ENCODE measurements around the gene MED31.

Gene MED31

GRCh38 chr17:6623941-6624340, 27.5 kb downstream of the MED31 start:
- no peak for TF ChIP-seq CTCF (IDR thresholded peaks at IDR 0.05; ENCODE audit: low read length, missing control alignments)
- DNase-seq (ENCODE audit: low read depth), result no peak
- no peak overlapping the region for H3K4me3 ChIP-seq (replicated peaks; ENCODE audit: low read depth, low read length)

- H3K4me3 ChIP-seq (replicated peaks; ENCODE audit: low read depth, low read length), result no peak overlapping the region
- no peak for TF ChIP-seq CTCF (IDR thresholded peaks at IDR 0.05; ENCODE audit: low read length, missing control alignments)
- no peak for DNase-seq (ENCODE audit: low read depth)
These were observed 40.2 kb downstream of the MED31 start for GRCh38 chr17:6611231-6611630.

GRCh38 chr17:6610011-6610410, 41.4 kb downstream of the MED31 start:
- no peak for DNase-seq (ENCODE audit: low read depth)
- H3K4me3 ChIP-seq (replicated peaks; ENCODE audit: low read depth, low read length), result no peak overlapping the region
- no peak for TF ChIP-seq CTCF (IDR thresholded peaks at IDR 0.05; ENCODE audit: low read length, missing control alignments)

GRCh38 chr17:6608321-6608720, 43.1 kb downstream of the MED31 start:
- H3K4me3 ChIP-seq (replicated peaks; ENCODE audit: low read depth, low read length), result no peak overlapping the region
- DNase-seq (ENCODE audit: low read depth), result no peak
- TF ChIP-seq CTCF (IDR thresholded peaks at IDR 0.05; ENCODE audit: low read length, missing control alignments), result no peak

GRCh38 chr17:6605142-6605541, 46.3 kb downstream of the MED31 start:
- no peak overlapping the region for H3K4me3 ChIP-seq (replicated peaks; ENCODE audit: low read depth, low read length)
- DNase-seq (ENCODE audit: low read depth), result no peak

GRCh38 chr17:6603744-6604325, 47.6 kb downstream of the MED31 start:
- no peak for TF ChIP-seq CTCF (IDR thresholded peaks at IDR 0.05; ENCODE audit: low read length, missing control alignments)
- DNase-seq (ENCODE audit: low read depth), result peak; percentile 22
- H3K4me3 ChIP-seq (replicated peaks; ENCODE audit: low read depth, low read length), result no peak overlapping the region

More at GRCh38 chr17:6605142-6605541, 46.3 kb downstream of the MED31 start:
- no peak for TF ChIP-seq CTCF (IDR thresholded peaks at IDR 0.05; ENCODE audit: low read length, missing control alignments)

GRCh38 chr17:6602141-6602540, 49.3 kb downstream of the MED31 start:
- TF ChIP-seq CTCF (IDR thresholded peaks at IDR 0.05; ENCODE audit: low read length, missing control alignments), result no peak
- no peak overlapping the region for H3K4me3 ChIP-seq (replicated peaks; ENCODE audit: low read depth, low read length)
- DNase-seq (ENCODE audit: low read depth), result no peak
